MCF 10A (cell line): ENCODE measurements around the gene GPBP1. TPM values are rescaled to one million over a fixed set of nuclear protein-coding genes. Genes with fewer than 3 reads are reported as not detected.

Source experiments
- BruUV-seq: library from RNA; stranded (reverse); fragments of 400-500 nt; replicated peaks from 2 replicates; lab custom pipeline; 2021; lab: Mats Ljungman, UMichigan
- CTCF ChIA-PET: fragments of 300-600 bp; sonication (Branson Sonifier 250); formaldehyde crosslinking; extraction: SDS; loops from one replicate; lab custom pipeline; 2021; ENCODE audit warnings: antibody characterized with exemption, inconsistent platforms; lab: Yijun Ruan, JAX
- POLR2A ChIA-PET: fragments of 300-600, 350-650 bp; sonication (Branson Sonifier 250); formaldehyde crosslinking; extraction: SDS; loops from one replicate; lab custom pipeline; 2020; ENCODE audit warnings: antibody characterized with exemption, inconsistent platforms; lab: Yijun Ruan, JAX
- DNase-seq: peaks from one replicate; pipeline ENCODE4 v3.0.0-alpha.2; 2018; ENCODE audit not compliant: unreplicated experiment
- H3K27ac Mint-ChIP-seq: one replicate; pipeline ENCODE4 v1.8.0; 2022; ENCODE audit warnings: mild to moderate bottlenecking, low read depth, mixed read lengths; ENCODE audit not compliant: unreplicated experiment
- H3K27me3 Mint-ChIP-seq: one replicate; pipeline ENCODE4 v1.8.0; 2022; ENCODE audit warnings: mixed read lengths; ENCODE audit not compliant: insufficient read depth, unreplicated experiment
- H3K36me3 Mint-ChIP-seq: one replicate; pipeline ENCODE4 v1.8.0; 2022; ENCODE audit warnings: mild to moderate bottlenecking, moderate library complexity, mixed read lengths; ENCODE audit not compliant: insufficient read depth, unreplicated experiment
- H3K4me1 Mint-ChIP-seq: one replicate; pipeline ENCODE4 v1.8.0; 2022; ENCODE audit warnings: mixed read lengths; ENCODE audit not compliant: insufficient read depth, unreplicated experiment
- H3K4me3 Mint-ChIP-seq: one replicate; pipeline ENCODE4 v1.8.0; 2022; ENCODE audit warnings: mild to moderate bottlenecking, moderate library complexity, mixed read lengths; ENCODE audit not compliant: unreplicated experiment
- H3K9me3 Mint-ChIP-seq: one replicate; pipeline ENCODE4 v1.8.0; 2022; ENCODE audit warnings: mixed read lengths; ENCODE audit not compliant: unreplicated experiment
- CTCF ChIP-seq: fragments of 200-600 bp; IDR thresholded peaks from one replicate; pipeline ENCODE4 v1.8.0; 2022; ENCODE audit warnings: antibody characterized with exemption, mild to moderate bottlenecking; ENCODE audit not compliant: unreplicated experiment
- intact Hi-C: fragments of 100-400 bp; cut with micrococcal nuclease; formaldehyde crosslinking; loops from 2 replicates; pipeline ENCODE4 v1.14.1; 2022
- total RNA-seq: library from RNA; stranded (reverse); gene quantifications from 2 replicates; pipeline ENCODE4 v1.2.3, GENCODE V29; 2022

Gene GPBP1
- total RNA-seq, 1 experiment from 2014 or later, result 63.6 TPM

GRCh38 chr5:57211039-57211438 is 37.2 kb downstream of the GPBP1 start:
- no peak overlapping the region for H3K4me3 Mint-ChIP-seq
- ChIA-PET CTCF (no interaction called here), POLR2A (no interaction called here)
- peaks cover 42% of the 10 kb centered on the region for H3K36me3 Mint-ChIP-seq
- intact Hi-C loops, result no loop called here
- H3K9me3 Mint-ChIP-seq, result no peaks in the 10 kb centered on the region
- no peak for DNase-seq
- H3K27me3 Mint-ChIP-seq, result no peaks in the 10 kb centered on the region
- TF ChIP-seq CTCF, result no peak
- peak overlapping the region; percentile 8 for H3K27ac Mint-ChIP-seq
- peaks cover 25% of the 10 kb centered on the region for H3K4me1 Mint-ChIP-seq
- no TSS peak for BruUV-seq

- Mint-ChIP-seq H3K36me3 (peaks cover 48% of the 10 kb centered on the region), H3K4me1 (peaks cover 19% of the 10 kb centered on the region), H3K9me3 (no peaks in the 10 kb centered on the region), H3K27ac (peak overlapping the region; percentile 85), H3K27me3 (no peaks in the 10 kb centered on the region), H3K4me3 (peak overlapping the region; percentile 63)
- ChIA-PET POLR2A (interaction anchor here (0.6 to 4.8 kb wide), 11 partner anchors 9 to 1605 kb away, joined by 3 to 43 read pairs (median 4); partner anchors contain the start of genes GPBP1 and SETD9), CTCF (interaction anchor here (0.6 to 1.5 kb wide), 6 partner anchors 25 to 377 kb away, joined by 3 to 6 read pairs (median 4); partner anchors contain the start of gene GPBP1)
- BruUV-seq, result no TSS peak
- intact Hi-C loops, result loop anchor here (1.0 kb wide), 1 partner anchor 42 kb away; no protein-coding TSS in a partner anchor
- no peak for TF ChIP-seq CTCF
- peak; percentile 47 for DNase-seq
Observed at GRCh38 chr5:57215629-57216195, 41.9 kb downstream of the GPBP1 start.

GRCh38 chr5:57216714-57217113 is 42.9 kb downstream of the GPBP1 start:
- H3K4me1 Mint-ChIP-seq, result peaks cover 23% of the 10 kb centered on the region
- TF ChIP-seq CTCF, result no peak
- intact Hi-C loops, result loop anchor here (1.0 kb wide), 1 partner anchor 43 kb away; no protein-coding TSS in a partner anchor
- no TSS peak for BruUV-seq
- peak overlapping the region; percentile 85 for H3K27ac Mint-ChIP-seq
- peak; percentile 68 for DNase-seq
- H3K36me3 Mint-ChIP-seq, result peaks cover 53% of the 10 kb centered on the region
- H3K9me3 Mint-ChIP-seq, result no peaks in the 10 kb centered on the region
- no peaks in the 10 kb centered on the region for H3K27me3 Mint-ChIP-seq
- CTCF ChIA-PET, result interaction anchor here (0.5 to 1.5 kb wide), 4 partner anchors 79 to 317 kb away, joined by 3 to 6 read pairs (median 4); no protein-coding TSS in a partner anchor
- peak overlapping the region; percentile 63 for H3K4me3 Mint-ChIP-seq
- POLR2A ChIA-PET, result interaction anchor here (0.6 to 4.8 kb wide), 7 partner anchors 10 to 45 kb away, joined by 3 to 43 read pairs (median 10); partner anchors contain the start of gene GPBP1

- TF ChIP-seq CTCF, result no peak
- peaks cover 59% of the 10 kb centered on the region for H3K36me3 Mint-ChIP-seq
- ChIA-PET CTCF (interaction anchor here (0.7 to 2.0 kb wide), 14 partner anchors 16 to 955 kb away, joined by 3 to 21 read pairs (median 6); no protein-coding TSS in a partner anchor), POLR2A (interaction anchor here (0.7 to 2.1 kb wide), 3 partner anchors 9 to 269 kb away, joined by 3 to 5 read pairs (median 3); no protein-coding TSS in a partner anchor)
- H3K27me3 Mint-ChIP-seq, result no peaks in the 10 kb centered on the region
- no peak overlapping the region for H3K4me3 Mint-ChIP-seq
- no peak for DNase-seq
- H3K27ac Mint-ChIP-seq, result no peak overlapping the region
- intact Hi-C loops, result no loop called here
- BruUV-seq, result no TSS peak
- H3K4me1 Mint-ChIP-seq, result peaks cover 27% of the 10 kb centered on the region
- no peaks in the 10 kb centered on the region for H3K9me3 Mint-ChIP-seq
Observed at GRCh38 chr5:57219386-57219785, 45.5 kb downstream of the GPBP1 start.
